HG03103 (cell line): ENCODE measurements around the gene GOLGA6L2.
"Not testable (repeated sequence)": the region's sequence is repeated elsewhere in the genome, so short reads cannot be mapped to it uniquely, and the experiment has no call there.

ENCODE experiments used
- ATAC-seq: cut with Tn5 transposase; IDR thresholded peaks from one replicate; pipeline ENCODE4 v1.9.1; 2021; ENCODE audit warnings: low read depth; ENCODE audit not compliant: unreplicated experiment

The GOLGA6L2 gene

DNA sequence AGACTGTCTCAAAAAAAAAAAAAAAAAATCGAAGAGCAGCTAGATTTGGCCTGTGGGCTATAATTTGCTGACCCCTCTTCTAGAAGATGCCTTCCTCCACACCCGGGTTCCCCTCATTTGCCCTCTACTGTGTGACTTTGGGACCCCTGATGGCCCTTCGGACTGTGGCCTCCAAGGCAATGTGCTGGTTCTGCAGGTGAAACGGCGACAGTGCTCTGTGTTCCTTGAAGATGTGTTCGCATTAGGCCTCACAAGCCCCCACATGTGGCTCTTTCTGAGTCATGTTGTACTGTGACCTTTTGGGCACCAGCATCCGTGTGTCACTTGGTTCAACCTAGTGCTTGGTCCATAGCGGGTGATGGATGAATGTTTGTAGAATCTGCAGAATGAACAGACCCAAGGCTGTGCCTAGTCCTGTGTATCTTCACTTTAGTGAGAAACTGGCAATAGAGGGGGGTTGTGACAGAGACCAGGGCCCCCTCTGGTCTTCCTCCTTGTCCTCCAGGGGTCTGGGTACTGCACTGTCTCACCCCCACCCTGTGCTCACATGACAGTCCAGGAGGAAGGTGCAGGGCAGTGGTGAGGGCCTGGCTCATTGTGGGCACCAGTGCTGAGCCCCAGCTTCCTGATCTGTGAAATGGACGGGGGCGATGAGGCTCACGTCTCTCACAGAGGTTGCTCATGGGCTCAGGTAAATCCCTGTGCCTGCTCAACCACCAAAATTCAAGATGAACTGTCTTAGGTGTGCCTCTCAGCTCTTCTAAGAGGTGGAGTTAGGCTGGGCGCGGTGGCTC, 22.7 kb downstream of the GOLGA6L2 start:
- no peak for ATAC-seq

DNA sequence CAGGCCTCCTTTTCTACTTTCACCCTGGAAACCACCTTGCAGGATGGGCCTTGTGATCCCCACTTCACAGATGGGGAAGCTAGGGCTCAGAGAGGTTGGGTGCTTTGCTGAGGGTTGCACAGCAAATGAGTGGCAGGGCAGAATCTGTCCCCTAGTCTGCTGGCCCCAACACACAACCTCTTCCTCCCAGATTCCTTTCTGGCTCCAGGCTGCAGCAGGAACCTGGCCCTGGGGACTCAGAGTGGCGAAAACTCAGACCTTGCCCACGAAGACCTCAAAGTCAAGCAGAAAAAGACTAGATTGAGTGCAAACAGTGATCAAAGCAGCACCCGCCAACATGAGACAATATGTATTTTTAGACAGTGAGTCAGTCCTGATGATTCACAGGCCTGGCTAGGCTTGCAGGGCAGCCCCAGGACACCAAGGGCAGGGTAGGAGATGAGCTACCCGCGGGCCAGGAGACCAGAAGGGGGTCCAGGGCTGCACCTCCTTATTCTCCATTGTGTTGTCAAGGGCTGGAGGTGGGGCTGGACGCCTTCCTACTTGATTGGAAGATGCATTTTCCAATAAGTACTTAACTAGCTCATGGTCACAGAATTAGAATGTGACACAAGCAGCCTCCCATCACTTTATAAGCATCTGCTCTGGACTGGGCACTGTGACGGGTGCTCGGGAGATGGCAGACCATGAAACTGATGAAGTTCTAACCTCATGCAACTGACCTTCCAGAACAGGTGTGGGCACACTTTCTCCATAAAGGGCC, 23.9 kb downstream of the GOLGA6L2 start:
- no peak for ATAC-seq

DNA sequence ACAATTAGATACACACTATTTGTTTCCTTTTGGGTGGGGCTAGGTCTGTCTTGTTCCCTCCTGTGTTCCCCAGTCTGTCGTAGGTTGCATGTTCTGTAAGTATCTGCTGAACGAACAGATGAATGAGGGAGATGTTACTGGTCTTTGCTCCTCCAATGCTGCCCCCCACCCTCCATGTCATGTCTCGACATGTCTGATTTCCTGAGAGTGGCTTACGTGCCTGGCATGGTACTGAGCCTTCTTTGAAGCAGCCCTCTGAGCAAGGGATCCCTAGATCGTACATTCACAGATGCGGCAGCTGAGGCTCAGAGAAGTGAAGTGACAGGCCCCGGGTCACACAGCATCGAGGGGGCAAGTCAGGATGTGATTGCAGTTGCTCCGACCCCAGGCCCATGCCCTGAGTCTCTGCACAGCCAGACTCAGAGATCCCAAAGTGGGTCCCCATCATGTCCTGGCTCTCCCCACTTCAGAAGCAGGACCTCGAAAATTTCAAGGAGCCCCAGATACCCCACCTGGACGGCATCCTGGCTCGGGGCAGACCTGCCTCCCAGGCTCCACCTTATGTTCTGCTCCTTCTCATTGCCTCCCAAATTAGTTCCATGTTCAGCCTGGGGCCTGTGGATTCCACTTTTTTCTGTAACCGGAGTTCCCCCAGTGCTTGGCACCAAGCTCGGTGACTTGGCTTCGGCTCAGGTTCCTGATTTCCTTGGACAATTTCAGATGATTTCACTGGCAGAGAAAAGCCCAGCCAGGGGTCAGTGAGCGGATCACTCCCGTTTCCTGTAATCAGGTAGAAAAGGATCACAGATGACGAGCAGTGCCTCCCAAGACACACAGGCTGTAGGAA, 24.7 kb downstream of the GOLGA6L2 start:
- no peak for ATAC-seq

DNA sequence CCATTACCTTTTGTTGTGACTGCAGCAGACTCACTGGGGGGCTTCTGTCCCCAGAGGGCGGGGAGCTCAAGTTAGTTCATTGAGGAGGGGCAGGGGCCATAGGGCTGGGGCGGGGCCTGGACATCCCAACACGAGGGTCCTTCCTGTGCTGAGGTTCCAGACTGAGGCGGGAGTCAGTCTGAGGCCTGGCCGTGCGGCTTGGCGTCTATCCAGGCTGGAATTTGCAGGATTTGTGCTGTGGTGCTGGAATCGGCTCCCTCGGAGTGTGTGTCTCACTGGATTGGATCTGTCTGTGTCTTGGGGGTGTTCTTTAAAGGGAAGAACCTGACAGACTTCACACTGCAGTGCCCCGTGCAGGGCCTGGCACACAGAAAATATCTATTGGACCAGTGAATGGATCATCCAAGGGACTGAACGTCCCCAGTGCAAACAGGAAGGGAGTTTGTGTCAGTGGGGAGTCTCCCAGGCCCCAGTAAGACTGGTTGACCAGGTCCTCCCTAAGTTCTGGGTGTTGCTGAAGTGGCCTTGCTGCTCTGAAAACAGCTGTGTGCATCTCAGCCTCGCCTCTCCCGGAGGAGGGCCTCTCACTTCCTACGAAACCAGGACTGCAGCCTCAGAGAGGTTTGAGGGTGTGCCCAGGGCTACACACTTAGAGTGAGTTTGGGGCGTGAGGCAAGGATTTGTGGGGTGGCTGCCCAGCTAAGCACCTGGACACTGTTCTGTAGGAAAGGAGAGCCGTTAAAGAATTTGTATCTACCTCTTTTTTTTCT, 26.1 kb downstream of the GOLGA6L2 start:
- no peak for ATAC-seq

DNA sequence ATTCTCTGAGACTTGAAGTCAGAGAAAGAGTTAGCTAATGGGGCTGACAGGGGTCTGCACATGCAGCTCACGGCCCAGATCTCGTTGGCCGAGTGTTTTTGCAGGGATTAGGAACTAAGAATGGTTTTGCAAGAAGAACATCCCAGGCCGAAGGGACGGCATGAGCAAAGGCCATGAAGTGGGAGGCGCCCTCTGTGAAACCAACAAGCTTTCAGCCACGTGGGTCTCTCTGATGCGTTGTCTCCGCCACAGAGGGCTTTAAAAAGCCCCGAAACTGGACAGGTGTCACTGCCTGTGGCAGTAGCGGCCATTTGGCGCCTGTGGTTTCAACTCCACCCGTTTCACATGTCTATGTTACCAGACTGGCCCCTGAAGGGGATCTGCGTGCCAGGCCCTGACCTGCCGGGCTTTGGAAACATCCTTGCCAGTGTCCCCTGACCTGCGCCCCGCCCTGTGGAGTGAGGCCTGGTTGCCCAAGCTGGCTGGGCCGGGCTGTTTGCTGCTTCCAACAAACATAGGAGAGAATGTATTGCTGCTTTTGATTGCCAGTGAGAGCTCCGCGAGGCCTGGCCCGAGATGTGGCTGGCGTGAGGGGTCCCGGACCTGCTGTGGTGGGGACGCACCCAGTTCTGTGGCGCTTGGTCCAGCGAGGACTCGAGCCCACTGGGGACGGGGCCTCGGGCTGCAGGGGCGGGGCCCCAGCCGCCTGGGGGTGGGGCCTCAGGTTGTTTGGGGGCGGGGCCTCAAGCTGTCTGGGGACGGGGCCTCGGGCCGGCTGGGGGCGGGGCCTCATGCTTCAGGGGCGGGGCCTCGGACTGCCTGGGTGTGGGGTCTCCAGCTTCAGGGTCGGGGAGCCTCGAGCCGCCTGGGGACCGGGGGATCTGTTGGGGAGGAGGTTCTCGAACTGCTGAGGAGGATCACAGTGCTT, 30.4 kb downstream of the GOLGA6L2 start:
- no peak for ATAC-seq

DNA sequence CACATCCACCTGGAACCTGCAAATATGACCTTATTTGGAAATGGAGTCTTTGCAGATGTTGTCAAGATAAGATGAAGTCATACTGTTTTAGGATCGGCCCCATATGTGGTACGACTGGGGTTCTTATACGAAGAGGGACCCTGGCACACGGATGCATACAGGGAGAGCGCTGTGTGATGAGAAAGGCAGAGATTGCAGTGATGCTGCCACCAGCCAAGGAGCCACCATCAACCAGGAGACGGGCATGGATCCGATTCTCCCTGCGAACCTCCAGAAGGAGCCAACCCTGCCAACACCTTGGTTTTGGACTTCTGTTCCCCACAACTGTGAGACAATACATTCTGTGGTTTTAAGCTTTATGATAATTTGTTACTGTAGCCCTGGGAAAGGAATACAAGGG, 31.2 kb downstream of the GOLGA6L2 start:
- ATAC-seq = not testable (repeated sequence)

DNA sequence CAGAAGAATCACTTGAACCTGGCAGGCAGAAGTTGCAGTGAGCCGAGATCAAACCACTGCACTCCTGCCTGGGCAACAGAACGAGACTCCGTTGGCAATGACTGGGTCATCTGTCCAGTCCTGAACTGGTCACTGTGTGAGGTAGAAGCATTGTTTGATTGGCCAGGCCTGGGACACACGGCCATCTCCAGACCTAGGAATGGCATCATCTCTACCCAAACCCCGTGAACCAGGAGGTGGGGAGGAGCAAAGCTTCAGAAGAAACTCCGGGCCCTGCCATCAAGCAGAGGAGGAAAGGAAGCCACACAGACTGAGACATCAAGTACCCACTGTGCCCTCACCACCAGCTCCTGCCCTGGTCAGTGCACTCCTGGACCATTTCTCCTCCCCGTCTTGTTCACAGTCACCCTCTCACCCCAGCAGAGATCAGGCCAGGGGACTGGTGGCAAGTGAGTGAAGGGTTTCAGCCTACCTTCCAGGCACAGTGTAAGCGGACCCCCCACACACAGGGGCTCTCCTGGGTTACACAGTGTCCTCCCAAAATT, 31.6 kb downstream of the GOLGA6L2 start:
- ATAC-seq = no peak

DNA sequence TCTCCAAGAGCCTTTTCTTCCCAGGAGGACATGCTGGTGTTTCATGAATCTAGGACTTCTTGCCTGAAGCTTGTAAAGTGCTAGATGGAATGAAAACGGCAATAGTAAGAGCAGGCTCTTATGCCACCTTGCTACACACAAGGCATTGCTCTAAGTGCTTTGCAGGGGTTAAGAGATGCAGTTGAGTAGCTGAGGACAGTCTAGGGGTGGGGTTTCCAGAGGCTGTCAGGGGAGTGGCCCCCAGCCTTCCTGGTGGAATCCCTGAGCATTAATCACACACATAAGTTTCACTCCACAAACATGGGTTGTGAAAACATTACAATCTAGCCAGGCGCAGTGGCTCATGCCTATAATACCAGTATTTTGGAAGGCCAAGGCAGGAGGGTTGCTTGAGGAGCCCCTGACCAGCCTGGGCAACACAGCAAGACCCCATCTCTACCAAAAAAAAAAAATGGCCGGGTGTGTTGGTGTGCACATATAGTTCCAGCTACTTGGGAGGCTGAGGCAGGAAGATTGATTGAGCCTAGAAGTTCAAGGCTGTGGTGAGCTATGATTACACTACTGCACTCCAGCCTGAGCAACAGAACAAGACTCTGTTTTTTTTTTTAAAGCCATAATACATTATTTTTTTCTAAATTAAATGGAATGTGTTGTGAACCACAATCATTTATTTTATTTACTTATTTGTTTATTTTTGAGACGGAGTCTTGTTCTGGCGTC, 34.0 kb downstream of the GOLGA6L2 start:
- ATAC-seq = not testable (repeated sequence)

DNA sequence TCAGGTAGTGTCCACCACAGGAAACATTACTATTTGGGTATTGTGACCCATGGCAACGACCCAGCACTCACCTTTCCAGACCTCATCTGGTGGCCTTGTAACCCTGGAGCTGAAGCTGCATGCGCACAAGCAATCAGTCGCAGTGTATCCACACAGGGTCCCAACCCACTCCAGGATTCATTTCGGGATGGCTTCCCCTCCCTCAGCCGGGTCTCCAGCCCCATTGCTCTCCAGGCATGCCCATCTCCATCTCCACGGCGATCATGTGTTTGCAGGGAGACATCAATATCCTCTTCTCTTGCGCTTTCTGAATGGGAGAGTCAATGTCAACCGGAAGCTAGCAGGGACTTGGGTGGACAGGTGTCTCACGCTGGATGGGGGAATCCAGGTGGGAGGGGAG, 35.2 kb downstream of the GOLGA6L2 start:
- ATAC-seq = no peak

DNA sequence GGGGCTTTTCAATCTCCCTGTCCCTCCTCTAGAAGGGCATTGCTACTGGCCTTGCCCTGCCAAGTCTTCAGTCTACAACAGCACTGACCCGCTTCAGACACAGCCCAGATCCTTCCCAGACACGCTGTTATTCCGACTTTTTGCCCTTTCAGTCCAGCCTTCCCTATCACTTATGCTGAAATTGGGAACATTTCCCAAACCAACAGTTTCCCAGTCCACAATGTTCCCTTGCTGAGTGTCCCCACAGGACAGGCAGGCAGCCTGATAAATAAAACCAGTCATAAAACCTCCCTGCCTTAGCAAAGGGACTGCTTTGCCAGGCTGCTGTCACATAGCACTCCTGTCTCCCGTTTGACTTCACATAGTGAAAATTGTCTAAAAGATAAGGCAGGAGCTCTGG, 43.5 kb downstream of the GOLGA6L2 start:
- ATAC-seq = no peak

DNA sequence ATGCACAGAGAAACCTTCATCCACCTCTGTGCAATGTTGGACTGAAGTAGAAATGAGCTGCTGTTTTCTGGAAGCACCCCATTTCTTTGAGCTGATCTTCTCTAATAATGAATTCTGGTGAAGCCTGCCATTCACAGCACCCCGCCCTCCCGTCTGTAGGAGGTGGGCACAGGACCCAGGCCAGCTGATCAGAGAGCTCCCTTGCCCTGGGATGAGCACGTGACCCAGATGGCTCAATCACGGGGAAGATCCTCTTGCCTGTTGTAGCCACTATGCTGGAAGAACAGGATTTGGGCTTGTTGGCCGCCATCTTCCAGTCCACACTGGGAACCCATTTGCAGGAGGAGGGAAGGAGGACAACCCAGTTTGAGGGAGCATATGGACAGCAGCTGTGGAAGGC, 44.5 kb downstream of the GOLGA6L2 start:
- ATAC-seq = no peak

DNA sequence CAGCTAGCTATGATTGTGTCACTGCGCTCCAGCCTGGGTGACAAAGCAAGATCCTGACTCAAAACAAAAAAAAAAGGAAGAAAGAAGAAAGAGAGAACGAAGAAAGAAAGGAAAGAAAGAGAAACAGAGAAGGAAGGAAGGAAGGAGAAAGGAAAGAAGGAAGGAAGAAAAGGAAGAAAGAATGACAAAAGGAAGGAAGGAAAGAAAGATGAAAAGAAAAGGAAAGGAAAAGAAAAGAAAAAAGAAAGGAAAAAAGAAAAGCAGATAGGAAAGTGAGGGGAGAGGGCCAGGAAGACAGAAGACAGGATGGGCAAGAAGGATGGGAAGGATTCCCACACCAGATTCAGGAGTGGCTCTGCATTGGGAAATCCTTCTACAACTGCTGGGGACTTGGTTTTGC, 44.9 kb downstream of the GOLGA6L2 start:
- ATAC-seq = no peak

DNA sequence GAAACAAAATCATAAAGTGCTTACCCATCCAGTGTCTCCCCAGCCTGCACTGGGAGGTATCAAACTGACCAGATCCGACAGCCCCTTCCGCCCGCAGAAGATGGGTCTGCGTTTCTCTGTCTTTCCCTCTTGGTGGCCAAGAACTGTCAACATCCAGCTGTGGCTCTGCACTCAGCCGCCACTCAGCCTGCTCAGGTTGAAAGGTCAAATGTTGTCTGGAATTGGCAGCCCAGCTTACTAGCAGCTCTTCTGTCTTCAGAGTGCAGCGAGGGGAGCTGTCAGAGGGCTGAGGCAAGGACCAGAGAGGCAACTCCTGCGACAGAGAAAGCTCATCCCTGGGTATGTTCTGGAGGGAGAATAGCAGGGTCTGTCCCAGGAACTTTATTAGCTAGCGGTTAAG, 45.4 kb downstream of the GOLGA6L2 start:
- ATAC-seq = no peak

DNA sequence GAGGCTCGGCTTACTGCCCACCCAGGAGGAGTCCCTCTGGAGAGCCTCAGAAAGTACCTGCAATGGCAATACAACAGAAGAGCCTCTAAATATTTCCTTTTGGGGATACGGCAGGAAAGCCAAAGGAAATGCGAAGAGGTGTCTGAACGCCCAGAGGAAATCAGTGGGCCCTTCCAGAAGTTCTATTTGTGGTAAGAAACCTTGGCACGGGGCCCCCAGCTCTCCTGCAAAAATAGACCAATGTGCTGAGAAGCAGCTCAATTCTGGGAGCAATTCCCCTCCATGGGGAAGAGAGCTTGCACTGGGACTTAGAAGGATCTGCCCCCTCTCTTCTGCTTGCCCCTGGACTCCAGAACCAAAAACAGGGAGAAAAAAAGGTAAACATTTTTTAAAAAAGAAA, 47.8 kb downstream of the GOLGA6L2 start:
- not testable (repeated sequence) for ATAC-seq

DNA sequence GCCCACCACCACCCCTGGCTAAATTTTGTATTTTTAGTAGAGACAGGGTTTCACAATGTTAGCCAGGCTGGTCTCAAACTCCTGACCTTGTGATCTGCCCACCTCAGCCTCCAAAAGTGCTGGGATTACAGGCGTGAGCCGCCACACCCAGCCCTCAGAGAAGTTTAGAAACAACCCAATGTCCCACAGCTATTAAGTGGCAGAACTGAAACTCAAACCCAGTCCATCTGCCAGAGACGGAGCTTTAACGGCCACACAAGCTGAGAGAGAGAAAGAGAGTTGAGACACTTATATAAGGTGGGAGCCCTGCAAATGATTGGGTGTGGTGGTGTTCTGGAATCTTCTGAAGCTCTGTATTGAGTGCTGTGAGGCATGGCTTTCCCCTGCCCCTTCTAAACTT, 48.7 kb downstream of the GOLGA6L2 start:
- ATAC-seq = not testable (repeated sequence)

DNA sequence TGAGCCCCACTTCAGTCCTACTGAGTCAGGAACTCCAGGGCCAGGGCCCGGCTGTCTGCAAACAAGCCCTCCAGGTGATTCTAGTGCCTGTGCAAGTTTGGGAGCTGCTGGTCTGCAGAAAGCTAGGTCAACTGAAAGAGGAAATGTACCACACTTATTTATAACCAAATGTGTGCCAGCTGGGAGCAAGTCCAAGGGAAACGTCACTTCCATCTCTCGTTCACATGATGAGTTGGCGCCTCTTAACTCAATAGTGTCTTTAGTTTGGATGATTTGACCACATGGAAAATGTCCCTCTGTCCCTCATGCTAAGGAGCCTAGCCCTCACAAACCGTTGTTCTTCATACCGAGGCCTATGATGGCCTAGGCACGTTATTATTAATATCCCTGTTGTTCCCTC, 49.3 kb downstream of the GOLGA6L2 start:
- ATAC-seq = no peak

DNA sequence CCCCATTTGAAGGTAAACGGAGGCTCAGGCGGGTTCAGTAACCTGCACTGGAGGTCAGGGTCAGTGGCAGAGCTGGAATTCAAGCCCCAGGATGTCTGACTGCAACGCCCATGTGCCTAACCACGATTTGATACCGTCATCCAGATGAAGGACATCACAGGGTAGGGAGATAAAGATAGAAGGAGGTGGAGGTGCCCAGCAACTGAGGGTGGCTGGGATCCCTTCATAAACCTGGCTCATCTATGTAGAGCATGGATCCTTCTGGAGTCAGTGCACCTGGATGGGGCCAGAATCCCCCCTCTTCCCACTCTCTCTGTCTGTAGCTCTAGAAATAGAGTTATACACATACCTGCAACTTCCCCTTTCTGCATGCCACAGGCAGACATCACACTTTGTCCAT, 51.2 kb downstream of the GOLGA6L2 start:
- ATAC-seq = no peak

DNA sequence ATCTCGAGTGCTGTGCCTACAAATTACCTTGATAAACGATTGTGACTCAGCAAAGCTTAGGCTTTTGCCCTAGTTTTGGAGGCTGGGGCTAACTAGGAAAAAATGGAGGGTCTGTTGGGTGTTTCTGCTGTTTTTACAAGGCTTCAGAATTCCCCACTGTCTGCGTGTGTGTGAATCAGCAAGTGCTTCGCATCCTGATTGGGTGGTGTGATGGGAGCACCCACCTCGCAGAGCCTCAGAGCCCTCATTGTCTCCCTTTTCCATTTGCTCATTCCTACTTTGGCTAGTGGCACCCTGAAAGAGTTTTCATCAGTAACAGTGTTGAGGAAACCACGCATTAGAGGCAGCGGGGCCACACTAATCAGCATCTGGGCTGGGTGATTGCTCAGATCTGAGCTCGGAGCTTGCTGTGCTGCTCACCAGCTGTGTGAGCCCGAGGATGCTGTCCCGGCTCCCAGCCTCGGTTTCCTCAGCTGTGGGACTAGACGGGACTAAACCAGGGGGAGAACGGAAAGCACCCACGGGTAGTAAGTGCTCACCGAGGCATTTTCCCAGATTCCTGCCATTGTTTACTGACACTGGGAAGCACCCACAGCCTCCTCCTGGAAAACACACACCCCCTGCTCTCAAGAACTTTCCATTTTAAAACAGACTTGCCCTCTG, 51.9 kb downstream of the GOLGA6L2 start:
- ATAC-seq = no peak
